WTC11 (cell line): ENCODE measurements around the gene TRAF3IP3. TPM values are rescaled to one million over a fixed set of nuclear protein-coding genes. Genes with fewer than 3 reads are reported as not detected.

Experiments used
- ATAC-seq: fragments of 200-7000 bp; cut with Tn5 transposase; 2 replicates; pipeline ENCODE4 v1.10.0; 2021; ENCODE audit warnings: mild to moderate bottlenecking, moderate library complexity
- CTCF ChIA-PET: fragments of 300-600 bp; sonication (Branson Sonifier 250); formaldehyde crosslinking; loops from one replicate; lab custom pipeline; 2021; ENCODE audit warnings: antibody characterized with exemption; lab: Charles Lee
- POLR2A ChIA-PET: fragments of 350-600 bp; sonication (Branson Sonifier 250); formaldehyde crosslinking; loops from one replicate; lab custom pipeline; 2021; ENCODE audit warnings: antibody characterized with exemption; lab: Charles Lee
- DNase-seq: peaks from one replicate; pipeline ENCODE4 v3.0.0; 2021; ENCODE audit warnings: low spot score
- H3K27ac Mint-ChIP-seq: 2 replicates; pipeline ENCODE4 v1.8.0; 2021; ENCODE audit warnings: mixed read lengths
- H3K27me3 Mint-ChIP-seq: 2 replicates; pipeline ENCODE4 v1.8.0; 2021; ENCODE audit warnings: low read depth, mild to moderate bottlenecking, moderate library complexity, mixed read lengths
- H3K36me3 Mint-ChIP-seq: 2 replicates; pipeline ENCODE4 v1.8.0; 2021; ENCODE audit warnings: mixed read lengths
- H3K4me1 Mint-ChIP-seq: 2 replicates; pipeline ENCODE4 v1.8.0; 2022; ENCODE audit warnings: mixed read lengths
- H3K4me3 Mint-ChIP-seq: 2 replicates; pipeline ENCODE4 v1.8.0; 2021; ENCODE audit warnings: mild to moderate bottlenecking, moderate library complexity, mixed read lengths
- H3K9me3 Mint-ChIP-seq: 2 replicates; pipeline ENCODE4 v1.8.0; 2021; ENCODE audit warnings: mixed read lengths
- ATF2 ChIP-seq: sonication (generic); formaldehyde crosslinking; IDR thresholded peaks from 2 replicates; pipeline ENCODE4 v1.8.1; 2022; ENCODE audit warnings: low read depth, missing genetic modification reagents, borderline replicate concordance
- CREM ChIP-seq: sonication (generic); formaldehyde crosslinking; IDR thresholded peaks from 2 replicates; pipeline ENCODE4 v1.8.1; 2022; ENCODE audit warnings: mild to moderate bottlenecking, missing genetic modification reagents, moderate library complexity
- ERG ChIP-seq: fragments of 250-450 bp; sonication (Bioruptor Pico); IDR thresholded peaks from 2 replicates; pipeline ENCODE4 v1.8.0; 2021; ENCODE audit warnings: mild to moderate bottlenecking
- FOXP1 ChIP-seq: sonication (generic); formaldehyde crosslinking; IDR thresholded peaks from 2 replicates; pipeline ENCODE4 v1.8.0; 2022; ENCODE audit warnings: missing genetic modification reagents, mild to moderate bottlenecking, moderate library complexity, borderline replicate concordance
- GTF2I ChIP-seq: fragments of 250-450 bp; sonication (Bioruptor Pico); conservative IDR thresholded peaks from 2 replicates; pipeline ENCODE4 v1.4.0; 2021; ENCODE audit warnings: mild to moderate bottlenecking
- HMGA2 ChIP-seq: fragments of 250-450 bp; sonication (Bioruptor Pico); IDR thresholded peaks from 2 replicates; pipeline ENCODE4 v1.4.0; 2021; ENCODE audit warnings: mild to moderate bottlenecking, moderate library complexity
- HMGXB4 ChIP-seq: sonication (generic); formaldehyde crosslinking; IDR thresholded peaks from 2 replicates; pipeline ENCODE4 v1.8.1; 2023; ENCODE audit warnings: mild to moderate bottlenecking, moderate library complexity, missing genetic modification reagents
- IRF2 ChIP-seq: sonication (generic); formaldehyde crosslinking; IDR thresholded peaks from 2 replicates; pipeline ENCODE4 v1.8.0; 2022; ENCODE audit warnings: low read depth, missing genetic modification reagents, borderline replicate concordance
- JUN ChIP-seq: sonication (generic); formaldehyde crosslinking; IDR thresholded peaks from 2 replicates; pipeline ENCODE4 v1.8.0; 2023; ENCODE audit warnings: mild to moderate bottlenecking, missing genetic modification reagents
- MAX ChIP-seq: sonication (generic); formaldehyde crosslinking; IDR thresholded peaks from 2 replicates; pipeline ENCODE4 v1.8.0; 2022; ENCODE audit warnings: mild to moderate bottlenecking, missing genetic modification reagents
- NFYB ChIP-seq: sonication (generic); formaldehyde crosslinking; conservative IDR thresholded peaks from 2 replicates; pipeline ENCODE4 v1.8.0; 2022; ENCODE audit warnings: low read depth, missing genetic modification reagents
- SMAD3 ChIP-seq: sonication (generic); formaldehyde crosslinking; IDR thresholded peaks from 2 replicates; pipeline ENCODE4 v1.8.0; 2022; ENCODE audit warnings: missing genetic modification reagents, mild to moderate bottlenecking, borderline replicate concordance
- ZNF121 ChIP-seq: sonication (generic); formaldehyde crosslinking; IDR thresholded peaks from 2 replicates; pipeline ENCODE4 v1.8.0; 2023; ENCODE audit warnings: missing genetic modification reagents
- ZNF423 ChIP-seq: fragments of 250-450 bp; sonication (Bioruptor Pico); IDR thresholded peaks from 2 replicates; pipeline ENCODE4 v2.1.2; 2022; ENCODE audit warnings: mild to moderate bottlenecking, moderate library complexity
- ZNF512 ChIP-seq: sonication (generic); formaldehyde crosslinking; IDR thresholded peaks from 2 replicates; pipeline ENCODE4 v1.8.1; 2022; ENCODE audit warnings: missing genetic modification reagents, borderline replicate concordance
- total RNA-seq: library from RNA; stranded (reverse); gene quantifications from 3 replicates; pipeline ENCODE4 v1.2.3, GENCODE V29; 2021
- TF ChIP-seq, protein P1 (sequence below): sonication (generic); formaldehyde crosslinking; IDR thresholded peaks from 2 replicates; pipeline ENCODE4 v1.8.0; 2022; ENCODE audit warnings: mild to moderate bottlenecking, missing genetic modification reagents
- TF ChIP-seq, protein P2 (sequence below): fragments of 250-450 bp; sonication (Bioruptor Pico); IDR thresholded peaks from 2 replicates; pipeline ENCODE4 v2.1.2; 2022; ENCODE audit warnings: mild to moderate bottlenecking, moderate library complexity

TRAF3IP3 gene
- total RNA-seq, 1 experiment from 2014 or later = 0.74 TPM

GRCh38 chr1:209813902-209814301 is 58.0 kb downstream of the TRAF3IP3 start:
- H3K36me3 Mint-ChIP-seq = no peaks in the 10 kb centered on the region
- ATAC-seq (no peak), DNase-seq (no peak)
- POLR2A ChIA-PET = no interaction called here
- H3K4me1 Mint-ChIP-seq = peaks cover 5% of the 10 kb centered on the region; the same call in 1 of the 2 replicates
- no peak overlapping the region for H3K4me3 Mint-ChIP-seq
- H3K27ac Mint-ChIP-seq = no peak overlapping the region
- H3K9me3 Mint-ChIP-seq = no peaks in the 10 kb centered on the region
- CTCF ChIA-PET = interaction anchor here (0.8 to 3.2 kb wide), 3 partner anchors 8 to 14 kb away, joined by 3 to 13 read pairs (median 5); partner anchors contain the start of genes IRF6 and UTP25
- TF ChIP-seq FOXP1 = no peak
- TF ChIP-seq JUN (CRISPR knock-in tag) = no peak
- TF ChIP-seq IRF2 (CRISPR knock-in tag) = no peak
- peaks cover 11% of the 10 kb centered on the region for H3K27me3 Mint-ChIP-seq

DNA sequence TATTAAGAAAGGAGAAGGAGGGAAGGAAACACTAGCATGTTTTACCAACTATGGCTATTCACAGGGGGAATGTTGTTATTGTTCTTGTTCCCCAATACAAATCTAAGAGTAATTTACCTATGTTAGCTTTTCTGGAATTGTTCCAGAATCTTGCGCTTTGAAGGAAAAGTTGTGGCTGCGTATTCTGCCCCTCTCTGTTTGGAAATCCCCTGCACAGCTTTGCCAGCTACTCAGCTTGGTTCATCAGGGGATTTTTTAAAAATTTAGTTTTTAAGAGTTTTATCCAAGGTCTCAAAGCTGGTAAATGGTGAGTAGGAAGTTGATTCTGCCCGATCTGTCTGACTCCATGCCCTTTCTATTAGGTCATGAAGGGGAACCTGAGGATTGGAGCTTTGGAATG is 59.6 kb downstream of the TRAF3IP3 start:
- Mint-ChIP-seq H3K27me3 (peaks cover 17% of the 10 kb centered on the region), H3K27ac (no peak overlapping the region), H3K4me3 (no peak overlapping the region), H3K36me3 (no peaks in the 10 kb centered on the region), H3K4me1 (peaks cover 4% of the 10 kb centered on the region; the same call in 1 of the 2 replicates), H3K9me3 (no peaks in the 10 kb centered on the region)
- CTCF ChIA-PET = interaction anchor here (2.4 to 3.2 kb wide), 2 partner anchors 10 to 12 kb away, joined by 7 to 13 read pairs; partner anchors contain the start of genes IRF6 and UTP25
- POLR2A ChIA-PET = interaction anchor here (2.6 kb wide), 1 partner anchor 10 kb away, joined by 8 read pairs; the partner anchor contains the start of gene IRF6
- TF ChIP-seq, protein P1, sequence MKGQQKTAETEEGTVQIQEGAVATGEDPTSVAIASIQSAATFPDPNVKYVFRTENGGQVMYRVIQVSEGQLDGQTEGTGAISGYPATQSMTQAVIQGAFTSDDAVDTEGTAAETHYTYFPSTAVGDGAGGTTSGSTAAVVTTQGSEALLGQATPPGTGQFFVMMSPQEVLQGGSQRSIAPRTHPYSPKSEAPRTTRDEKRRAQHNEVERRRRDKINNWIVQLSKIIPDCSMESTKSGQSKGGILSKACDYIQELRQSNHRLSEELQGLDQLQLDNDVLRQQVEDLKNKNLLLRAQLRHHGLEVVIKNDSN = no peak
- TF ChIP-seq MAX (no peak), ZNF423 (no peak), ATF2 (no peak), HMGXB4 (CRISPR knock-in tag) (no peak), ZNF512 (CRISPR knock-in tag) (no peak), SMAD3 (CRISPR knock-in tag) (no peak), NFYB (CRISPR knock-in tag) (no peak), ERG (no peak), CREM (CRISPR knock-in tag) (no peak), GTF2I (CRISPR knock-in tag) (no peak), HMGA2 (CRISPR knock-in tag) (no peak), ZNF121 (CRISPR knock-in tag) (no peak)
- TF ChIP-seq, protein P2, sequence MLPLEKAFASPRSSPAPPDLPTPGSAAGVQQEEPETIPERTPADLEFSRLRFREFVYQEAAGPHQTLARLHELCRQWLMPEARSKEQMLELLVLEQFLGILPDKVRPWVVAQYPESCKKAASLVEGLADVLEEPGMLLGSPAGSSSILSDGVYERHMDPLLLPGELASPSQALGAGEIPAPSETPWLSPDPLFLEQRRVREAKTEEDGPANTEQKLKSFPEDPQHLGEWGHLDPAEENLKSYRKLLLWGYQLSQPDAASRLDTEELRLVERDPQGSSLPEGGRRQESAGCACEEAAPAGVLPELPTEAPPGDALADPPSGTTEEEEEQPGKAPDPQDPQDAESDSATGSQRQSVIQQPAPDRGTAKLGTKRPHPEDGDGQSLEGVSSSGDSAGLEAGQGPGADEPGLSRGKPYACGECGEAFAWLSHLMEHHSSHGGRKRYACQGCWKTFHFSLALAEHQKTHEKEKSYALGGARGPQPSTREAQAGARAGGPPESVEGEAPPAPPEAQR (CRISPR knock-in tag) = no peak
- DNase-seq (no peak), ATAC-seq (no peak)
